Chondrocyte (in vitro differentiated cells): ENCODE measurements around the gene AXIN1. TPM values are rescaled to one million over a fixed set of nuclear protein-coding genes. Genes with fewer than 3 reads are reported as not detected.
"Not testable (repeated sequence)": the region's sequence is repeated elsewhere in the genome, so short reads cannot be mapped to it uniquely, and the experiment has no call there.

Experiments
- DNase-seq: peaks from one replicate; pipeline ENCODE4 v3.0.0; 2021; ENCODE audit warnings: mixed read lengths, low spot score
- H3K27ac Mint-ChIP-seq: one replicate; pipeline ENCODE4 v1.8.0; 2021; ENCODE audit warnings: mild to moderate bottlenecking, moderate library complexity, mixed read lengths; ENCODE audit not compliant: unreplicated experiment
- H3K27me3 Mint-ChIP-seq: 2 replicates; pipeline ENCODE4 v1.8.0; 2021; ENCODE audit warnings: low read depth, mixed read lengths
- H3K36me3 Mint-ChIP-seq: 2 replicates; pipeline ENCODE4 v1.8.0; 2021; ENCODE audit warnings: low read depth, mixed read lengths
- H3K4me1 Mint-ChIP-seq: 2 replicates; pipeline ENCODE4 v1.8.0; 2021; ENCODE audit warnings: low read depth, mild to moderate bottlenecking, mixed read lengths
- H3K4me3 Mint-ChIP-seq: one replicate; pipeline ENCODE4 v1.8.0; 2021; ENCODE audit warnings: mild to moderate bottlenecking, moderate library complexity, mixed read lengths; ENCODE audit not compliant: unreplicated experiment
- H3K9me3 Mint-ChIP-seq: 2 replicates; pipeline ENCODE4 v1.8.0; 2021; ENCODE audit warnings: low read depth, mixed read lengths
- CTCF ChIP-seq: fragments of 200-600 bp; sonication (generic); IDR thresholded peaks from 2 replicates; pipeline ENCODE4 v1.5.0; 2021; ENCODE audit warnings: antibody characterized with exemption, mild to moderate bottlenecking, moderate library complexity
- total RNA-seq: library from RNA; stranded (reverse); gene quantifications from 3 replicates; pipeline ENCODE4 v1.2.1, GENCODE V29; 2021

Gene AXIN1
- total RNA-seq, 1 donor from 2014 or later = 27.2 TPM

DNA sequence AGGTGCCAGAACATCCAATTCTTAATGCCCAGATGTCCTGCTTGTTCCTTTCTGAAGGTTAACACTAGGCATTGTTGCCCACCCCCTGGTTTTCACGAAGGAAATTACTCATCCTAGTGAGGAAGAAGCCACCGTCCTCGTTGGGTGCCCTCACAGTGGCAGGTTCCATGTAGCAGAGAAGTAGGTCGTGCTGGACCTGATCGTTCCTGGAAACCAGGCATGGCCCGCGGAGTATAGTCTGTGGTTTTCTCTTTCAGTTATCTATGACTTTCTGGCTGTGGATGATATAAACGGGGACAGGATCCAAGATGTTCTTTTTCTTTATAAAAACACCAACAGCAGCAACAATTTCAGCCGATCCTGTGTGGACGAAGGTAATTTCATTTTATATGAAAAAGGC, 93.3 kb downstream of the AXIN1 start:
- Mint-ChIP-seq H3K27me3 (no peaks in the 10 kb centered on the region), H3K4me3 (no peak overlapping the region), H3K36me3 (peaks cover 21% of the 10 kb centered on the region), H3K27ac (no peak overlapping the region), H3K4me1 (no peaks in the 10 kb centered on the region), H3K9me3 (no peaks in the 10 kb centered on the region)
- TF ChIP-seq CTCF = no peak
- no peak for DNase-seq

DNA sequence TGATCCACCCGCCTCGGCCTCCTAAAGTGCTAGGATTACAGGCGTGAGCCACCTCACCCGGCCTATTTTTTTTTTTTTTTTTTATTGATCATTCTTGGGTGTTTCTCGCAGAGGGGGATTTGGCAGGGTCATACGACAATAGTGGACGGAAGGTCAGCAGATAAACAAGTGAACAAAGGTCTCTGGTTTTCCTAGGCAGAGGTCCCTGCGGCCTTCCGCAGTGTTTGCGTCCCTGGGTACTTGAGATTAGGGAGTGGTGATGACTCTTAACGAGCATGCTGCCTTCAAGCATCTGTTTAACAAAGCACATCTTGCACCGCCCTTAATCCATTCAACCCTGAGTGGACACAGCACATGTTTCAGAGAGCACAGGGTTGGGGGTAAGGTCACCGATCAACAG, 94.4 kb downstream of the AXIN1 start:
- DNase-seq, H3K27me3 Mint-ChIP-seq, H3K4me3 Mint-ChIP-seq, H3K27ac Mint-ChIP-seq, H3K9me3 Mint-ChIP-seq, H3K4me1 Mint-ChIP-seq: not testable (repeated sequence)
- peaks cover 23% of the 10 kb centered on the region for H3K36me3 Mint-ChIP-seq

DNA sequence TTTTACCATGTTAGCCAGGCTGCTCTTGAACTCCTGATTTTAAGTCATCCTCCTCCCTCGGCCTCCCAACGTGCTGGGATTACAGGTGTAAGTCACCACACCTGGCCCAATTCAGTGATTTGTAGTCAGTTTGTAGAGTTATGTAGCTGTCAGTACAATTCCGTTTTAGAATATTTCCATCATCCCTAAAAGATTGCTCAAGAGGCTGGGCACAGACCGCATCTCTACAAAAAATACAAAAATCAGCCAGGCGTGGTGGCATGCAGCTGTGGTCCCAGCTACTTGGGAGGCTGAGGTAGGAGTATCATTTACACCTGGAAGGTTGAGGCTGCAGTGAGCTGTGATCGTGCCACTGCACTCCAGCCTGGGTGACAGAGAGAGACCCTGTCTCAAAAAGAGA, 97.3 kb downstream of the AXIN1 start:
- Mint-ChIP-seq H3K4me3 (no peak overlapping the region), H3K9me3 (no peaks in the 10 kb centered on the region), H3K36me3 (peaks cover 19% of the 10 kb centered on the region)

GRCh38 chr16:254461-254860, 98.1 kb downstream of the AXIN1 start:
- Mint-ChIP-seq H3K27ac (no peak overlapping the region), H3K27me3 (no peaks in the 10 kb centered on the region), H3K4me3 (no peak overlapping the region), H3K36me3 (peaks cover 20% of the 10 kb centered on the region), H3K9me3 (no peaks in the 10 kb centered on the region), H3K4me1 (no peaks in the 10 kb centered on the region)
- DNase-seq = no peak
- TF ChIP-seq CTCF = no peak

More for the DNA sequence above, 97.3 kb downstream of the AXIN1 start:
- no peak for TF ChIP-seq CTCF
- no peak for DNase-seq
- H3K4me1 Mint-ChIP-seq = no peaks in the 10 kb centered on the region
- no peak overlapping the region for H3K27ac Mint-ChIP-seq
- H3K27me3 Mint-ChIP-seq = no peaks in the 10 kb centered on the region

- H3K36me3 Mint-ChIP-seq = peaks cover 20% of the 10 kb centered on the region
- DNase-seq = no peak
- no peaks in the 10 kb centered on the region for H3K4me1 Mint-ChIP-seq
- H3K4me3 Mint-ChIP-seq = no peak overlapping the region
- no peaks in the 10 kb centered on the region for H3K9me3 Mint-ChIP-seq
- H3K27ac Mint-ChIP-seq = no peak overlapping the region
- H3K27me3 Mint-ChIP-seq = no peaks in the 10 kb centered on the region
- TF ChIP-seq CTCF = no peak
Observed at GRCh38 chr16:253833-254232, 98.7 kb downstream of the AXIN1 start.
